ENCODE data around the gene CHRM2. TPM values are rescaled to one million over a fixed set of nuclear protein-coding genes. Genes with fewer than 3 reads are reported as not detected.

CHRM2 gene
- total and polyA plus RNA-seq, 2 of the 8 experiments (the other 6 are each of a cell fraction or from before 2014, with no cell fraction given): 0.17 to 0.32 TPM

DNA sequence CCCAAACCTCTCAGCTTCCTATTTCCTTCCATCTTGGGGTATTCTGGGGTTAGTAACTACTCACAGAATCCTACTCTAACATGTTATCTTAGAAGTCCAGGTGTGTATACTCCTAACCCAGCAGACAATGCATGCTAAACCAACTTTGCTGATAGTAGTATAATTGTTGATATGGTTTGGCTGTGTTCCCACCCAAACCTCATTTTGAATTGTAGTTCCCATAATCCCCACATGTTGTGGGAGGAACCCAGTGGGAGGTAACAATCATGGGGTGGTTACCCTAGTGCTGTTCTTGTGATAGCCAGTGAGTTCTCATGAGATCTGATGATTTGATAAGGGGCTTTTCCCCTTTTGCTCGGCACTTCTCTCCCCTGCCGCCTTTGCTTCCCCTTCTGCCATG lies 135.1 kb downstream of the CHRM2 start:
- FAIRE-seq (no peak), DNase-seq (ENCODE audit: low read depth in 1 of 2, low spot score in 2 of 2) (no peak)
- Histone ChIP-seq H2BK120ac (replicated peaks; ENCODE audit: low read depth, low read length) (no peak overlapping the region), H2BK20ac (ENCODE audit: low read length) (no peak overlapping the region), H4K8ac (ENCODE audit: extremely low read depth, insufficient read depth, low read length) (no peak overlapping the region), H2BK15ac (ENCODE audit: low read length) (no peak overlapping the region), H3K4me2 (ENCODE audit: insufficient read depth in 1 of 2, low read depth in 2 of 2, low read length in 2 of 2) (no peak overlapping the region), H3K18ac (ENCODE audit: extremely low read depth, low read length) (no peak overlapping the region), H4K5ac (ENCODE audit: insufficient read length, low read depth, low read length) (no peak overlapping the region), H3K36me3 (ENCODE audit: control insufficient read depth in 2 of 4, insufficient read depth in 4 of 4, low read length in 3 of 4) (no peaks in the 10 kb centered on the region), H3K79me1 (ENCODE audit: low read depth, low read length) (no peaks in the 10 kb centered on the region), H3K23me2 (ENCODE audit: low read depth, low read length) (no peaks in the 10 kb centered on the region), H3K14ac (ENCODE audit: insufficient read length) (no peak overlapping the region), H3K4me3 (ENCODE audit: extremely low read depth in 1 of 4, insufficient read depth in 2 of 4, low read depth in 3 of 4, low read length in 4 of 4) (no peak overlapping the region), H3K9me3 (ENCODE audit: insufficient read depth in 2 of 2, low read depth in 1 of 2, low read length in 1 of 2) (no peaks in the 10 kb centered on the region), H2BK12ac (ENCODE audit: low read depth, low read length) (no peak overlapping the region), H4K91ac (replicated peaks; ENCODE audit: insufficient read length, low read length) (no peak overlapping the region), H2AK5ac (ENCODE audit: low read depth, low read length) (no peak overlapping the region), H3K27me3 (replicated peaks in 1 of 4; ENCODE audit: control insufficient read depth in 3 of 4, extremely low read depth in 1 of 4, insufficient read depth in 3 of 4, low read length in 3 of 4) (no peaks in the 10 kb centered on the region), H3K27ac (ENCODE audit: low read depth, low read length) (no peak overlapping the region), H2AFZ (ENCODE audit: low read length) (no peak overlapping the region), H3K4ac (replicated peaks; ENCODE audit: insufficient read length, low read depth, low read length) (no peak overlapping the region), H3K56ac (replicated peaks; ENCODE audit: insufficient read length, low read depth, low read length) (no peak overlapping the region), H3K4me1 (replicated peaks in 1 of 4; ENCODE audit: control insufficient read depth in 3 of 4, insufficient read depth in 4 of 4, low read length in 3 of 4) (0 out of 7 replicates have a peak, but pooled peaks cover 0 to 1% (median 0%) of the 10 kb centered on the region in 4 experiments), H3K9ac (replicated peaks in 1 of 4; ENCODE audit: extremely low read depth in 1 of 4, low read depth in 3 of 4, low read length in 3 of 4) (no peak overlapping the region), H3K23ac (ENCODE audit: insufficient read length) (no peak overlapping the region), H2BK5ac (ENCODE audit: low read depth, low read length) (no peak overlapping the region), H3K79me2 (ENCODE audit: control insufficient read depth in 1 of 2, insufficient read depth in 2 of 2, low read length in 2 of 2) (no peaks in the 10 kb centered on the region), H4K20me1 (replicated peaks in 1 of 2; ENCODE audit: control insufficient read depth in 1 of 2, insufficient read depth in 2 of 2, low read length in 2 of 2) (no peaks in the 10 kb centered on the region)
- ChIA-PET POLR2A (ENCODE audit: partially characterized antibody) (no interaction called here), CTCF (ENCODE audit: partially characterized antibody) (no interaction called here)
- TF ChIP-seq ZNF274 (IDR thresholded peaks at IDR 0.05; ENCODE audit: borderline replicate concordance, extremely low read depth, low read length) (no peak), TCF12 (IDR thresholded peaks at IDR 0.05; ENCODE audit: low read depth, low read length) (no peak), HDAC2 (IDR thresholded peaks at IDR 0.05; ENCODE audit: borderline replicate concordance in 1 of 2, low read depth in 2 of 2, low read length in 2 of 2) (no peak), POU5F1 (IDR thresholded peaks at IDR 0.05; ENCODE audit: low read depth, low read length) (no peak), CBX8 (IDR thresholded peaks at IDR 0.05; ENCODE audit: borderline replicate concordance, low read depth, low read length) (no peak), RBBP5 (IDR thresholded peaks at IDR 0.05; ENCODE audit: borderline replicate concordance, low read depth, low read length) (no peak), CREB1 (IDR thresholded peaks at IDR 0.05) (no peak), TAF1 (IDR thresholded peaks at IDR 0.05; ENCODE audit: low read depth, low read length) (no peak), BCL11A (IDR thresholded peaks at IDR 0.05; ENCODE audit: low read depth in 2 of 2, low read length in 2 of 2) (no peak), RAD21 (IDR thresholded peaks at IDR 0.05 in 1 of 2, conservative IDR thresholded peaks at IDR 0.05 in 1 of 2; ENCODE audit: low read depth in 2 of 2, low read length in 2 of 2) (no peak), POLR2A (IDR thresholded peaks at IDR 0.05; ENCODE audit: control extremely low read depth in 1 of 2, low read depth in 2 of 2, low read length in 2 of 2) (no peak)
- TF ChIP-seq, protein P1, sequence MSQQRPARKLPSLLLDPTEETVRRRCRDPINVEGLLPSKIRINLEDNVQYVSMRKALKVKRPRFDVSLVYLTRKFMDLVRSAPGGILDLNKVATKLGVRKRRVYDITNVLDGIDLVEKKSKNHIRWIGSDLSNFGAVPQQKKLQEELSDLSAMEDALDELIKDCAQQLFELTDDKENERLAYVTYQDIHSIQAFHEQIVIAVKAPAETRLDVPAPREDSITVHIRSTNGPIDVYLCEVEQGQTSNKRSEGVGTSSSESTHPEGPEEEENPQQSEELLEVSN (IDR thresholded peaks at IDR 0.05): no peak
- TF ChIP-seq, protein P2, sequence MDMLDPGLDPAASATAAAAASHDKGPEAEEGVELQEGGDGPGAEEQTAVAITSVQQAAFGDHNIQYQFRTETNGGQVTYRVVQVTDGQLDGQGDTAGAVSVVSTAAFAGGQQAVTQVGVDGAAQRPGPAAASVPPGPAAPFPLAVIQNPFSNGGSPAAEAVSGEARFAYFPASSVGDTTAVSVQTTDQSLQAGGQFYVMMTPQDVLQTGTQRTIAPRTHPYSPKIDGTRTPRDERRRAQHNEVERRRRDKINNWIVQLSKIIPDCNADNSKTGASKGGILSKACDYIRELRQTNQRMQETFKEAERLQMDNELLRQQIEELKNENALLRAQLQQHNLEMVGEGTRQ (IDR thresholded peaks at IDR 0.05; ENCODE audit: low read length): no peak
- WGBS, 2 experiments (ENCODE audit: extremely low coverage in 1 of 2, insufficient coverage in 1 of 2, insufficient read length in 1 of 2, insufficient replicate concordance in 2 of 2, low coverage in 1 of 2, low lambda C conversion rate in 2 of 2, missing lambda C conversion rate in 1 of 2): 93% methylated on average over 2 of the region's 2 CpGs; no CpG with 5 or more reads in 1 of the 2 experiments

Data from H1 (cell line).